SU-DHL-6 (cell line): ENCODE measurements around the gene TMED7.

Source experiments
- H2AFZ ChIP-seq: fragments of 200-600 bp; sonication (generic); 2 replicates; pipeline ENCODE4 v1.6.1; 2014; ENCODE audit warnings: low read depth, mild to moderate bottlenecking, moderate library complexity, mixed read lengths, antibody characterized with exemption, low read length; ENCODE audit not compliant: severe bottlenecking
- H3F3A ChIP-seq: fragments of 200-600 bp; shearing (Covaris generic); 2 replicates; pipeline ENCODE4 v1.6.0; 2016; ENCODE audit warnings: antibody characterized with exemption, mild to moderate bottlenecking; ENCODE audit not compliant: insufficient read depth
- H3K27ac ChIP-seq: fragments of 200-600 bp; sonication (generic); 2 replicates; pipeline ENCODE4 v1.5.1; 2016; ENCODE audit warnings: low read depth, mild to moderate bottlenecking, low read length, moderate library complexity, mixed read lengths
- H3K27me3 ChIP-seq: fragments of 200-600 bp; sonication (generic), shearing (Covaris generic); 2 replicates; pipeline ENCODE4 v1.6.0; 2014; ENCODE audit warnings: mild to moderate bottlenecking, low read length
- H3K36me3 ChIP-seq: fragments of 200-600 bp; sonication (generic); 2 replicates; pipeline ENCODE4 v1.6.1; 2014; ENCODE audit warnings: mild to moderate bottlenecking, low read length, mixed read lengths
- H3K4me2 ChIP-seq: fragments of 300-600, 200-600 bp; shearing (Covaris generic), sonication (generic); 2 replicates; pipeline ENCODE4 v1.6.0; 2014; ENCODE audit warnings: low read length, low read depth, mild to moderate bottlenecking; ENCODE audit not compliant: poor library complexity, severe bottlenecking
- H3K4me3 ChIP-seq: fragments of 200-600 bp; sonication (generic); 2 replicates; pipeline ENCODE4 v1.5.1; 2014; ENCODE audit warnings: antibody characterized with exemption, low read length, mild to moderate bottlenecking, mixed read lengths; ENCODE audit not compliant: insufficient read depth, poor library complexity, severe bottlenecking
- H3K79me2 ChIP-seq: fragments of 200-600 bp; sonication (generic); 2 replicates; pipeline ENCODE4 v1.6.1; 2014; ENCODE audit warnings: mild to moderate bottlenecking, low read length, moderate library complexity; ENCODE audit not compliant: insufficient read depth
- H3K9ac ChIP-seq: fragments of 200-600 bp; sonication (generic); 2 replicates; pipeline ENCODE4 v1.7.0; 2014; ENCODE audit warnings: mild to moderate bottlenecking, low read length
- H3K9me2 ChIP-seq: fragments of 200-600 bp; sonication (generic); replicated peaks from 2 replicates; pipeline ENCODE4 v1.6.1; 2014; ENCODE audit warnings: low read length; ENCODE audit not compliant: insufficient read depth
- H3K9me3 ChIP-seq: fragments of 200-600 bp; sonication (generic); 2 replicates; pipeline ENCODE4 v1.6.1; 2014; ENCODE audit warnings: low read length, mixed read lengths; ENCODE audit not compliant: insufficient read depth
- H4K20me1 ChIP-seq: fragments of 200-600 bp; sonication (generic); 2 replicates; pipeline ENCODE4 v1.6.1; 2014; ENCODE audit warnings: low read depth, mild to moderate bottlenecking, antibody characterized with exemption, low read length, moderate library complexity, mixed read lengths
- EZH2phosphoT487 ChIP-seq: fragments of 200-600 bp; sonication (generic), shearing (Covaris generic); conservative IDR thresholded peaks from 2 replicates; pipeline ENCODE4 v1.6.1; 2018; ENCODE audit warnings: mild to moderate bottlenecking, antibody characterized with exemption, low read length, moderate library complexity, mixed read lengths
- TF ChIP-seq, protein P1 (sequence below): fragments of 200-600 bp; sonication (generic); IDR thresholded peaks from one replicate; pipeline ENCODE4 v1.5.1; 2017; ENCODE audit warnings: antibody characterized with exemption, mild to moderate bottlenecking, low read length, moderate library complexity; ENCODE audit not compliant: insufficient read depth, poor library complexity, severe bottlenecking

Gene TMED7

DNA sequence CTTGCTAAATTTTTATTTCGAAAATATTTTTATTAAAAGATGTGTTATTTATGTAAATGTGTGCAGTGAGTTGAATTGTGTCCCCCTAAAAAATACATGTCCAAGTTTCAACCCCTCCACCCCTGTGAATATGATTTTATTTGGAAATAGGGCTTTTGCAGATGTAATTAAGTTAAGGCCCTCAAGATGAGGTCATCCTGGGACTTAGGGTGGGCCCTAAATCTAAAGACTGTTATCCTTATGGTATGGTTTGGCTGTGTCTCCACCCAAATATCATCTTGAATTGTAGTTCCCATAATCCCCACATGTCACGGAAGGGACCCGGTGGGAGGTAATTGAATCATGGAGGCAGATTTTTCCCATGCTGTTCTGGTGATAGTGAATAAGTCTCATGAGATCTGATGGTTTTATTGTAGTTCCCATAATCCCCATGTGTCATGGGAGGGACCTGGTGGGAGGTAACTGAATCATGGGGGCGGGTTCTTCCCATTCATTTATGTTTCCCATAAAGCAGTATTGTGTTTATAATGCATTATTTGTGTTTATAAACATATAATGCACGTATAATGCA is 1.5 kb upstream of the TMED7 start:
- no peaks in the 10 kb centered on the region for H3K27me3 ChIP-seq
- peak overlapping the region; percentile 94 for H3K4me3 ChIP-seq
- no peaks in the 10 kb centered on the region for H3K9me3 ChIP-seq
- H4K20me1 ChIP-seq: peaks cover 8% of the 10 kb centered on the region; the same call in 1 of the 2 replicates
- peaks cover 40% of the 10 kb centered on the region for H3K79me2 ChIP-seq
- H3K4me2 ChIP-seq: peak overlapping the region; percentile 84
- TF ChIP-seq, protein P1, sequence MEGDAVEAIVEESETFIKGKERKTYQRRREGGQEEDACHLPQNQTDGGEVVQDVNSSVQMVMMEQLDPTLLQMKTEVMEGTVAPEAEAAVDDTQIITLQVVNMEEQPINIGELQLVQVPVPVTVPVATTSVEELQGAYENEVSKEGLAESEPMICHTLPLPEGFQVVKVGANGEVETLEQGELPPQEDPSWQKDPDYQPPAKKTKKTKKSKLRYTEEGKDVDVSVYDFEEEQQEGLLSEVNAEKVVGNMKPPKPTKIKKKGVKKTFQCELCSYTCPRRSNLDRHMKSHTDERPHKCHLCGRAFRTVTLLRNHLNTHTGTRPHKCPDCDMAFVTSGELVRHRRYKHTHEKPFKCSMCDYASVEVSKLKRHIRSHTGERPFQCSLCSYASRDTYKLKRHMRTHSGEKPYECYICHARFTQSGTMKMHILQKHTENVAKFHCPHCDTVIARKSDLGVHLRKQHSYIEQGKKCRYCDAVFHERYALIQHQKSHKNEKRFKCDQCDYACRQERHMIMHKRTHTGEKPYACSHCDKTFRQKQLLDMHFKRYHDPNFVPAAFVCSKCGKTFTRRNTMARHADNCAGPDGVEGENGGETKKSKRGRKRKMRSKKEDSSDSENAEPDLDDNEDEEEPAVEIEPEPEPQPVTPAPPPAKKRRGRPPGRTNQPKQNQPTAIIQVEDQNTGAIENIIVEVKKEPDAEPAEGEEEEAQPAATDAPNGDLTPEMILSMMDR: no peak
- no peak for TF ChIP-seq EZH2phosphoT487
- 0 out of 2 replicates have a peak overlapping the region, but pooled peaks have one; percentile 86 for H3K9ac ChIP-seq
- H3K36me3 ChIP-seq: no peaks in the 10 kb centered on the region
- no peaks in the 10 kb centered on the region for H3K9me2 ChIP-seq
- H3F3A ChIP-seq: no peaks in the 10 kb centered on the region; the same call in 1 of the 2 replicates
- no peak overlapping the region for H3K27ac ChIP-seq
- H2AFZ ChIP-seq: peak overlapping the region; percentile 71

DNA sequence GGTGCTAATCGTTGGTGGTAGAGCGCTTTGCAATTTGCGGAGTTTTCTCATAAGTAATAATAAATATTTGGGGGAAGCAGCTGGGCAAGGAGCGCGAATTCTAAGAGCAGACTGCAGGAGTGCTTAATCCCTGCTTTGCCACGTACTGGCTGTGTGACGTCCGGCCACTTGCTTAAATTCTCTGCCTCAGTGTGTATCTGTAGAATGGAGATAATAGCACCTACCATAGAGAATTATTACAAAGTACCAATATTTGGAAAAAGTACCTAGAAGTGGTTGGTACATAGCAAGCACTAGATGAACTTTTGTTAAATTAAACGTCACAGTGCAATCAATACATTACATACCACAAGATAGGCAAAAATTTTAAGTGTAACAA is 598 bp upstream of the TMED7 start:
- TF ChIP-seq EZH2phosphoT487: no peak
- TF ChIP-seq, protein P1: no peak
- no peaks in the 10 kb centered on the region for H3K27me3 ChIP-seq
- H3K4me2 ChIP-seq: peak overlapping the region; percentile 84
- H3K27ac ChIP-seq: peak overlapping the region; percentile 67
- 0 out of 2 replicates have a peak, but pooled peaks cover under 1% of the 10 kb centered on the region for H3K36me3 ChIP-seq
- H3K79me2 ChIP-seq: peaks cover 49% of the 10 kb centered on the region
- H3K4me3 ChIP-seq: peak overlapping the region; percentile 94
- peak overlapping the region; percentile 86 for H3K9ac ChIP-seq
- peak overlapping the region; percentile 99 for H2AFZ ChIP-seq
- H4K20me1 ChIP-seq: peaks cover 13% of the 10 kb centered on the region; the same call in 1 of the 2 replicates
- H3F3A ChIP-seq: no peaks in the 10 kb centered on the region; the same call in 1 of the 2 replicates
- H3K9me3 ChIP-seq: no peaks in the 10 kb centered on the region
- no peaks in the 10 kb centered on the region for H3K9me2 ChIP-seq

DNA sequence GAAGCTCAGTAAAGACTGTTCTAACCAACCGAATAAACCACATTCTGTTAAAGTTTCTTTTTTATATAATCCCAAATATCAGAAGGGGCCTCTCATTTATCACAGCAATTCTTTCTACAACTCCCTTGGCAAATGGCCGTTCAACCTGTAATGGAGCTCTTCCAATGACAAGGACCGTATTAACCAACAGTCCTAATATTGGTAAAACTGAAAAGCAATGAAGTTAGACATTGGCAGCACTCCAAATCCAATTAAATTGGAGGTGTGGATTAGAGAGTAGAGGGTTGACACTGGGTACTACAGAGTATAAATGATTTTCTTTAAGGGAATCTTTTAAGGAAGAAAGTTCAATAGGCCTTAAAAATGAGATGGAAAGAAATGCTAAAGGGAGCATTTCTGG is 842 bp downstream of the TMED7 start:
- no peaks in the 10 kb centered on the region; the same call in 1 of the 2 replicates for H3F3A ChIP-seq
- peaks cover 14% of the 10 kb centered on the region; the same call in 1 of the 2 replicates for H3K36me3 ChIP-seq
- H3K4me2 ChIP-seq: peak overlapping the region; percentile 98
- TF ChIP-seq, protein P1: no peak
- TF ChIP-seq EZH2phosphoT487: no peak
- H3K9ac ChIP-seq: peak overlapping the region; percentile 86
- H3K9me2 ChIP-seq: no peaks in the 10 kb centered on the region
- H3K4me3 ChIP-seq: peak overlapping the region; percentile 92
- no peak overlapping the region for H2AFZ ChIP-seq
- no peaks in the 10 kb centered on the region for H3K9me3 ChIP-seq
- peaks cover 63% of the 10 kb centered on the region for H3K79me2 ChIP-seq
- no peaks in the 10 kb centered on the region for H3K27me3 ChIP-seq
- H3K27ac ChIP-seq: peak overlapping the region; percentile 67; the same call in 1 of the 2 replicates
- peaks cover 13% of the 10 kb centered on the region; the same call in 1 of the 2 replicates for H4K20me1 ChIP-seq
